Uterus (tissue), 4 donors: ENCODE measurements around the gene ESPN. TPM values are rescaled to one million over a fixed set of nuclear protein-coding genes. Genes with fewer than 3 reads are reported as not detected.

ENCODE experiments used
- DNase-seq, 2 donors: peaks; one replicate each; pipeline ENCODE4 v3.0.0-alpha.2; 2019 to 2020
- H3K27ac ChIP-seq, 2 donors: fragments of 200-600 bp; sonication (generic); 1 replicate in 1 of 2; 2 replicates in 1 of 2; pipeline ENCODE4 v1.5.1; 2016 to 2018
- H3K27me3 ChIP-seq, 2 donors: fragments of 200-600 bp; sonication (generic); one replicate each; pipeline ENCODE4 v1.5.1; 2018 to 2019; ENCODE audit warnings: control low read depth in 1 of 2
- H3K36me3 ChIP-seq, 2 donors: fragments of 200-600 bp; sonication (generic); one replicate each; pipeline ENCODE4 v1.5.1; 2019; ENCODE audit warnings: control low read depth in 1 of 2
- H3K4me1 ChIP-seq, 2 donors: fragments of 200-600 bp; sonication (generic); one replicate each; pipeline ENCODE4 v1.5.1; 2018 to 2019; ENCODE audit warnings: control low read depth in 1 of 2
- H3K4me3 ChIP-seq, 2 donors: fragments of 200-600 bp; sonication (generic); 1 replicate in 1 of 2; 2 replicates in 1 of 2; pipeline ENCODE4 v1.5.1; 2018 to 2019; ENCODE audit warnings: mild to moderate bottlenecking in 1 of 2
- H3K9me3 ChIP-seq, 2 donors: fragments of 200-600 bp; sonication (generic); one replicate each; pipeline ENCODE4 v1.5.1; 2019; ENCODE audit warnings: control low read depth in 1 of 2
- CTCF ChIP-seq, 4 experiments: fragments of 200-600 bp in 2 of 4; fragments of 450-650 bp in 2 of 4; sonication (generic) in 2 of 4; IDR thresholded peaks; one replicate each; pipeline ENCODE4 v1.5.1; 2016 to 2019; ENCODE audit warnings: antibody characterized with exemption in 4 of 4, mild to moderate bottlenecking in 2 of 4, moderate library complexity in 1 of 4
- POLR2A ChIP-seq, 2 donors: fragments of 450-650 bp; IDR thresholded peaks; one replicate each; pipeline ENCODE4 v1.6.1; 2016; ENCODE audit warnings: antibody characterized with exemption in 2 of 2, mild to moderate bottlenecking in 1 of 2, moderate library complexity in 1 of 2
- intact Hi-C: fragments of 100-400 bp; cut with DNase I; formaldehyde crosslinking; loops from one replicate; pipeline ENCODE4 v1.15.1; 2023; ENCODE audit warnings: low total_unique reads
- total RNA-seq, 4 donors: library from RNA; depleted of rRNA in 3 of 4; stranded (reverse); fragments of >200 nt in 3 of 4; gene quantifications; one replicate each; pipeline versions ENCODE4 v1.1.0 to v1.2.4, GENCODE V29; 2014 to 2023
- donor health status: DM: yes; HTN: yes; CAD: no.

Gene ESPN
- total RNA-seq, 4 donors from 2014 or later = 0.58 to 2.5 TPM; not detected in 2

- no peaks in the 10 kb centered on the region for H3K9me3 ChIP-seq
- H3K27me3 ChIP-seq = no peaks in the 10 kb centered on the region
- intact Hi-C loops = no loop called here
- H3K4me1 ChIP-seq = no peaks in the 10 kb centered on the region
- no peak for TF ChIP-seq POLR2A (IDR thresholded peaks at IDR 0.05)
- no peak for TF ChIP-seq CTCF (IDR thresholded peaks at IDR 0.05)
- H3K4me3 ChIP-seq = no peak overlapping the region
- no peak for DNase-seq
- H3K36me3 ChIP-seq = no peaks in the 10 kb centered on the region
- H3K27ac ChIP-seq = no peak overlapping the region
Observed at GRCh38 chr1:6474815-6475282, 50.3 kb downstream of the ESPN start.

GRCh38 chr1:6475381-6476133 is 51.0 kb downstream of the ESPN start:
- Histone ChIP-seq H3K9me3 (no peaks in the 10 kb centered on the region), H3K36me3 (no peaks in the 10 kb centered on the region), H3K4me1 (no peaks in the 10 kb centered on the region), H3K27me3 (no peaks in the 10 kb centered on the region), H3K27ac (no peak overlapping the region), H3K4me3 (no peak overlapping the region)
- intact Hi-C loops = no loop called here
- DNase-seq = peak; percentile 39 to 52
- TF ChIP-seq POLR2A (IDR thresholded peaks at IDR 0.05) = no peak
- peak; percentile 66 to 88 (median 71) for TF ChIP-seq CTCF (IDR thresholded peaks at IDR 0.05)

- no peak overlapping the region for H3K27ac ChIP-seq
- H3K4me1 ChIP-seq = no peaks in the 10 kb centered on the region
- no peaks in the 10 kb centered on the region for H3K9me3 ChIP-seq
- no peaks in the 10 kb centered on the region for H3K36me3 ChIP-seq
- intact Hi-C loops = no loop called here
- TF ChIP-seq POLR2A (IDR thresholded peaks at IDR 0.05) (no peak), CTCF (IDR thresholded peaks at IDR 0.05) (no peak)
- DNase-seq = no peak
- H3K27me3 ChIP-seq = no peaks in the 10 kb centered on the region
- no peak overlapping the region for H3K4me3 ChIP-seq
Observed at GRCh38 chr1:6476483-6476882, 51.9 kb downstream of the ESPN start.

GRCh38 chr1:6477039-6477820 is 52.7 kb downstream of the ESPN start:
- Histone ChIP-seq H3K4me3 (no peak overlapping the region), H3K9me3 (no peaks in the 10 kb centered on the region), H3K4me1 (no peaks in the 10 kb centered on the region), H3K27ac (no peak overlapping the region), H3K27me3 (no peaks in the 10 kb centered on the region), H3K36me3 (no peaks in the 10 kb centered on the region)
- intact Hi-C loops = no loop called here
- DNase-seq = no peak
- TF ChIP-seq POLR2A (IDR thresholded peaks at IDR 0.05) (no peak), CTCF (IDR thresholded peaks at IDR 0.05) (no peak)

- peaks cover 0 to 5% of the 10 kb centered on the region in 2 donors for H3K4me1 ChIP-seq
- H3K27ac ChIP-seq = no peak overlapping the region
- no peaks in the 10 kb centered on the region for H3K27me3 ChIP-seq
- TF ChIP-seq CTCF (IDR thresholded peaks at IDR 0.05) (no peak), POLR2A (IDR thresholded peaks at IDR 0.05) (no peak)
- no peak overlapping the region for H3K4me3 ChIP-seq
- no peaks in the 10 kb centered on the region for H3K9me3 ChIP-seq
- intact Hi-C loops = no loop called here
- H3K36me3 ChIP-seq = no peaks in the 10 kb centered on the region
- DNase-seq = no peak
Observed at GRCh38 chr1:6481820-6482219, 57.2 kb downstream of the ESPN start.
